ENCODE results near the gene CUL1. TPM values are rescaled to one million over a fixed set of nuclear protein-coding genes. Genes with fewer than 3 reads are reported as not detected.

The CUL1 gene
- total RNA-seq, 1 experiment from 2014 or later, result 43.6 TPM

- ChIA-PET POLR2A (ENCODE audit: unreplicated experiment) (no interaction called here), CTCF (no interaction called here)
- no peak for ATAC-seq
- Histone ChIP-seq H3K4me1 (ENCODE audit: insufficient read depth, low read length) (no peaks in the 10 kb centered on the region), H3K9ac (ENCODE audit: low read length) (no peak overlapping the region), H3K9me2 (replicated peaks; ENCODE audit: low read length) (no peaks in the 10 kb centered on the region), H3F3A (ENCODE audit: low read length, unreplicated experiment) (no peaks in the 10 kb centered on the region), H3K4me3 (ENCODE audit: low read length) (no peak overlapping the region), H3K36me3 (ENCODE audit: low read depth, low read length) (no peaks in the 10 kb centered on the region), H2AFZ (ENCODE audit: low read length) (no peak overlapping the region), H3K27ac (ENCODE audit: low read length) (no peak overlapping the region), H4K20me1 (ENCODE audit: low read length) (no peaks in the 10 kb centered on the region), H3K79me2 (ENCODE audit: low read length) (no peaks in the 10 kb centered on the region), H3K4me2 (ENCODE audit: low read length) (no peak overlapping the region), H3K27me3 (ENCODE audit: low read length) (no peaks in the 10 kb centered on the region), H3K9me3 (ENCODE audit: low read length) (no peaks in the 10 kb centered on the region)
- TF ChIP-seq, protein P1, sequence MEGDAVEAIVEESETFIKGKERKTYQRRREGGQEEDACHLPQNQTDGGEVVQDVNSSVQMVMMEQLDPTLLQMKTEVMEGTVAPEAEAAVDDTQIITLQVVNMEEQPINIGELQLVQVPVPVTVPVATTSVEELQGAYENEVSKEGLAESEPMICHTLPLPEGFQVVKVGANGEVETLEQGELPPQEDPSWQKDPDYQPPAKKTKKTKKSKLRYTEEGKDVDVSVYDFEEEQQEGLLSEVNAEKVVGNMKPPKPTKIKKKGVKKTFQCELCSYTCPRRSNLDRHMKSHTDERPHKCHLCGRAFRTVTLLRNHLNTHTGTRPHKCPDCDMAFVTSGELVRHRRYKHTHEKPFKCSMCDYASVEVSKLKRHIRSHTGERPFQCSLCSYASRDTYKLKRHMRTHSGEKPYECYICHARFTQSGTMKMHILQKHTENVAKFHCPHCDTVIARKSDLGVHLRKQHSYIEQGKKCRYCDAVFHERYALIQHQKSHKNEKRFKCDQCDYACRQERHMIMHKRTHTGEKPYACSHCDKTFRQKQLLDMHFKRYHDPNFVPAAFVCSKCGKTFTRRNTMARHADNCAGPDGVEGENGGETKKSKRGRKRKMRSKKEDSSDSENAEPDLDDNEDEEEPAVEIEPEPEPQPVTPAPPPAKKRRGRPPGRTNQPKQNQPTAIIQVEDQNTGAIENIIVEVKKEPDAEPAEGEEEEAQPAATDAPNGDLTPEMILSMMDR (conservative IDR thresholded peaks at IDR 0.05; ENCODE audit: low read depth, low read length), result no peak
- TF ChIP-seq EZH2 (IDR thresholded peaks at IDR 0.05; ENCODE audit: low read length, unreplicated experiment), result no peak
- no peak for TF ChIP-seq EZH2phosphoT487 (IDR thresholded peaks at IDR 0.05; ENCODE audit: borderline replicate concordance, low read length)
- DNase-seq, result no peak
- no TSS peak for BruUV-seq (replicated peaks)
- intact Hi-C loops (cut with micrococcal nuclease), result no loop called here
Observed at GRCh38 chr7:148681821-148682220, 16.9 kb upstream of the CUL1 start.

DNA sequence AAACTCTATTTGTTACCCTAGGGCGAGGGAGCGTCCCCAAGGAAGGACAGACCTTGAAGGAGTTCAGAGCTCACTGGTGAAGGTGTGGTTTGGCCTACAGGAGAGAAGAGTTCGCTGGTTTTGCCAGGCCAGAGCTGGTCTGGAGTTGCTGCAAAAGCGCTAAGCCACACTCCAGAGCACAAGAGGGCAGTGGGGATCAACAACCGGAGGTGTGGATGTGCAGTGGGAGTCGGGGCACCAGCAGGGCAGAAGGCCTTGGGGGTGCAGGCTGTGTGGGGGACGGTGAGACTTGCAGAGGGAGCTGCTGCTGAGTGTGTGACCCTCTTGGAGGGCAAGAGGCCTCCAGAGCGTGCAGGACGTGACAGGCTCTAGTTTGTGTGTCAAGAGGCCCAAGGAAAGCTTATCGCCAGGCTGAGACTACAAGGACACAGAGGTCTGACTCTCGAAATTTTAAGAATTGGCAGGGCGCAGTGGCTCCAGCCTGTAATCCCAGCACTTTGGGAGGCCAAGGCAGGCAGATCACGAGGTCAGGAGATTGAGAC is 14.3 kb upstream of the CUL1 start:
- no peaks in the 10 kb centered on the region for H3K9me3 ChIP-seq (ENCODE audit: low read length)
- CTCF ChIA-PET, result no interaction called here
- H3K27me3 ChIP-seq (ENCODE audit: low read length), result no peaks in the 10 kb centered on the region
- intact Hi-C loops (cut with micrococcal nuclease), result no loop called here
- DNase-seq (no peak), ATAC-seq (peak; percentile 29; the same call in 1 of the 2 replicates)
- no peak overlapping the region for H3K4me3 ChIP-seq (ENCODE audit: low read length)
- no peak overlapping the region for H2AFZ ChIP-seq (ENCODE audit: low read length)
- H3K4me2 ChIP-seq (ENCODE audit: low read length), result no peak overlapping the region
- H3K9me2 ChIP-seq (replicated peaks; ENCODE audit: low read length), result no peaks in the 10 kb centered on the region
- no peak overlapping the region for H3K9ac ChIP-seq (ENCODE audit: low read length)
- H3K79me2 ChIP-seq (ENCODE audit: low read length), result no peaks in the 10 kb centered on the region
- H3K4me1 ChIP-seq (ENCODE audit: insufficient read depth, low read length), result no peaks in the 10 kb centered on the region
- POLR2A ChIA-PET (ENCODE audit: unreplicated experiment), result no interaction called here
- no peaks in the 10 kb centered on the region for H3K36me3 ChIP-seq (ENCODE audit: low read depth, low read length)
- no TSS peak for BruUV-seq (replicated peaks)
- TF ChIP-seq EZH2phosphoT487 (IDR thresholded peaks at IDR 0.05; ENCODE audit: borderline replicate concordance, low read length) (no peak), EZH2 (IDR thresholded peaks at IDR 0.05; ENCODE audit: low read length, unreplicated experiment) (no peak)
- TF ChIP-seq, protein P1 (conservative IDR thresholded peaks at IDR 0.05; ENCODE audit: low read depth, low read length), result no peak
- no peaks in the 10 kb centered on the region for H3F3A ChIP-seq (ENCODE audit: low read length, unreplicated experiment)
- H4K20me1 ChIP-seq (ENCODE audit: low read length), result no peaks in the 10 kb centered on the region
- H3K27ac ChIP-seq (ENCODE audit: low read length), result no peak overlapping the region

- no peaks in the 10 kb centered on the region for H3K79me2 ChIP-seq (ENCODE audit: low read length)
- no peaks in the 10 kb centered on the region for H3K27me3 ChIP-seq (ENCODE audit: low read length)
- H3K4me2 ChIP-seq (ENCODE audit: low read length), result no peak overlapping the region
- H4K20me1 ChIP-seq (ENCODE audit: low read length), result no peaks in the 10 kb centered on the region
- no peaks in the 10 kb centered on the region for H3F3A ChIP-seq (ENCODE audit: low read length, unreplicated experiment)
- no peaks in the 10 kb centered on the region for H3K36me3 ChIP-seq (ENCODE audit: low read depth, low read length)
- intact Hi-C loops (cut with micrococcal nuclease), result no loop called here
- H2AFZ ChIP-seq (ENCODE audit: low read length), result no peak overlapping the region
- DNase-seq, result no peak
- no peaks in the 10 kb centered on the region for H3K9me2 ChIP-seq (replicated peaks; ENCODE audit: low read length)
- ATAC-seq, result no peak
- H3K9me3 ChIP-seq (ENCODE audit: low read length), result no peaks in the 10 kb centered on the region
- no peaks in the 10 kb centered on the region for H3K4me1 ChIP-seq (ENCODE audit: insufficient read depth, low read length)
- no peak for TF ChIP-seq EZH2 (IDR thresholded peaks at IDR 0.05; ENCODE audit: low read length, unreplicated experiment)
- TF ChIP-seq, protein P1 (conservative IDR thresholded peaks at IDR 0.05; ENCODE audit: low read depth, low read length), result no peak
- no peak for TF ChIP-seq EZH2phosphoT487 (IDR thresholded peaks at IDR 0.05; ENCODE audit: borderline replicate concordance, low read length)
- H3K4me3 ChIP-seq (ENCODE audit: low read length), result no peak overlapping the region
- ChIA-PET CTCF (no interaction called here), POLR2A (ENCODE audit: unreplicated experiment) (no interaction called here)
- no peak overlapping the region for H3K9ac ChIP-seq (ENCODE audit: low read length)
- no TSS peak for BruUV-seq (replicated peaks)
- H3K27ac ChIP-seq (ENCODE audit: low read length), result no peak overlapping the region
Observed at GRCh38 chr7:148686312-148686937, 12.3 kb upstream of the CUL1 start.

Data from PC-3 (cell line).